GM12801 (cell line): ENCODE measurements around the gene GOLGA8S.

ENCODE experiments used
- TF ChIP-seq, protein P1 (sequence below): IDR thresholded peaks from one replicate; pipeline ENCODE4 v1.5.1; 2011; ENCODE audit warnings: control low read depth; ENCODE audit not compliant: insufficient read length; ENCODE audit errors: extremely low read depth

The GOLGA8S gene

DNA sequence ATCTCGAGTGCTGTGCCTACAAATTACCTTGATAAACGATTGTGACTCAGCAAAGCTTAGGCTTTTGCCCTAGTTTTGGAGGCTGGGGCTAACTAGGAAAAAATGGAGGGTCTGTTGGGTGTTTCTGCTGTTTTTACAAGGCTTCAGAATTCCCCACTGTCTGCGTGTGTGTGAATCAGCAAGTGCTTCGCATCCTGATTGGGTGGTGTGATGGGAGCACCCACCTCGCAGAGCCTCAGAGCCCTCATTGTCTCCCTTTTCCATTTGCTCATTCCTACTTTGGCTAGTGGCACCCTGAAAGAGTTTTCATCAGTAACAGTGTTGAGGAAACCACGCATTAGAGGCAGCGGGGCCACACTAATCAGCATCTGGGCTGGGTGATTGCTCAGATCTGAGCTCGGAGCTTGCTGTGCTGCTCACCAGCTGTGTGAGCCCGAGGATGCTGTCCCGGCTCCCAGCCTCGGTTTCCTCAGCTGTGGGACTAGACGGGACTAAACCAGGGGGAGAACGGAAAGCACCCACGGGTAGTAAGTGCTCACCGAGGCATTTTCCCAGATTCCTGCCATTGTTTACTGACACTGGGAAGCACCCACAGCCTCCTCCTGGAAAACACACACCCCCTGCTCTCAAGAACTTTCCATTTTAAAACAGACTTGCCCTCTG is 40.6 kb downstream of the GOLGA8S start:
- TF ChIP-seq, protein P1, sequence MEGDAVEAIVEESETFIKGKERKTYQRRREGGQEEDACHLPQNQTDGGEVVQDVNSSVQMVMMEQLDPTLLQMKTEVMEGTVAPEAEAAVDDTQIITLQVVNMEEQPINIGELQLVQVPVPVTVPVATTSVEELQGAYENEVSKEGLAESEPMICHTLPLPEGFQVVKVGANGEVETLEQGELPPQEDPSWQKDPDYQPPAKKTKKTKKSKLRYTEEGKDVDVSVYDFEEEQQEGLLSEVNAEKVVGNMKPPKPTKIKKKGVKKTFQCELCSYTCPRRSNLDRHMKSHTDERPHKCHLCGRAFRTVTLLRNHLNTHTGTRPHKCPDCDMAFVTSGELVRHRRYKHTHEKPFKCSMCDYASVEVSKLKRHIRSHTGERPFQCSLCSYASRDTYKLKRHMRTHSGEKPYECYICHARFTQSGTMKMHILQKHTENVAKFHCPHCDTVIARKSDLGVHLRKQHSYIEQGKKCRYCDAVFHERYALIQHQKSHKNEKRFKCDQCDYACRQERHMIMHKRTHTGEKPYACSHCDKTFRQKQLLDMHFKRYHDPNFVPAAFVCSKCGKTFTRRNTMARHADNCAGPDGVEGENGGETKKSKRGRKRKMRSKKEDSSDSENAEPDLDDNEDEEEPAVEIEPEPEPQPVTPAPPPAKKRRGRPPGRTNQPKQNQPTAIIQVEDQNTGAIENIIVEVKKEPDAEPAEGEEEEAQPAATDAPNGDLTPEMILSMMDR, result no peak

DNA sequence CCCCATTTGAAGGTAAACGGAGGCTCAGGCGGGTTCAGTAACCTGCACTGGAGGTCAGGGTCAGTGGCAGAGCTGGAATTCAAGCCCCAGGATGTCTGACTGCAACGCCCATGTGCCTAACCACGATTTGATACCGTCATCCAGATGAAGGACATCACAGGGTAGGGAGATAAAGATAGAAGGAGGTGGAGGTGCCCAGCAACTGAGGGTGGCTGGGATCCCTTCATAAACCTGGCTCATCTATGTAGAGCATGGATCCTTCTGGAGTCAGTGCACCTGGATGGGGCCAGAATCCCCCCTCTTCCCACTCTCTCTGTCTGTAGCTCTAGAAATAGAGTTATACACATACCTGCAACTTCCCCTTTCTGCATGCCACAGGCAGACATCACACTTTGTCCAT is 41.3 kb downstream of the GOLGA8S start:
- TF ChIP-seq, protein P1, result no peak

DNA sequence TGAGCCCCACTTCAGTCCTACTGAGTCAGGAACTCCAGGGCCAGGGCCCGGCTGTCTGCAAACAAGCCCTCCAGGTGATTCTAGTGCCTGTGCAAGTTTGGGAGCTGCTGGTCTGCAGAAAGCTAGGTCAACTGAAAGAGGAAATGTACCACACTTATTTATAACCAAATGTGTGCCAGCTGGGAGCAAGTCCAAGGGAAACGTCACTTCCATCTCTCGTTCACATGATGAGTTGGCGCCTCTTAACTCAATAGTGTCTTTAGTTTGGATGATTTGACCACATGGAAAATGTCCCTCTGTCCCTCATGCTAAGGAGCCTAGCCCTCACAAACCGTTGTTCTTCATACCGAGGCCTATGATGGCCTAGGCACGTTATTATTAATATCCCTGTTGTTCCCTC is 43.2 kb downstream of the GOLGA8S start:
- TF ChIP-seq, protein P1, result no peak

DNA sequence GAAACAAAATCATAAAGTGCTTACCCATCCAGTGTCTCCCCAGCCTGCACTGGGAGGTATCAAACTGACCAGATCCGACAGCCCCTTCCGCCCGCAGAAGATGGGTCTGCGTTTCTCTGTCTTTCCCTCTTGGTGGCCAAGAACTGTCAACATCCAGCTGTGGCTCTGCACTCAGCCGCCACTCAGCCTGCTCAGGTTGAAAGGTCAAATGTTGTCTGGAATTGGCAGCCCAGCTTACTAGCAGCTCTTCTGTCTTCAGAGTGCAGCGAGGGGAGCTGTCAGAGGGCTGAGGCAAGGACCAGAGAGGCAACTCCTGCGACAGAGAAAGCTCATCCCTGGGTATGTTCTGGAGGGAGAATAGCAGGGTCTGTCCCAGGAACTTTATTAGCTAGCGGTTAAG is 47.1 kb downstream of the GOLGA8S start:
- TF ChIP-seq, protein P1, result no peak

DNA sequence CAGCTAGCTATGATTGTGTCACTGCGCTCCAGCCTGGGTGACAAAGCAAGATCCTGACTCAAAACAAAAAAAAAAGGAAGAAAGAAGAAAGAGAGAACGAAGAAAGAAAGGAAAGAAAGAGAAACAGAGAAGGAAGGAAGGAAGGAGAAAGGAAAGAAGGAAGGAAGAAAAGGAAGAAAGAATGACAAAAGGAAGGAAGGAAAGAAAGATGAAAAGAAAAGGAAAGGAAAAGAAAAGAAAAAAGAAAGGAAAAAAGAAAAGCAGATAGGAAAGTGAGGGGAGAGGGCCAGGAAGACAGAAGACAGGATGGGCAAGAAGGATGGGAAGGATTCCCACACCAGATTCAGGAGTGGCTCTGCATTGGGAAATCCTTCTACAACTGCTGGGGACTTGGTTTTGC is 47.6 kb downstream of the GOLGA8S start:
- TF ChIP-seq, protein P1, result no peak

DNA sequence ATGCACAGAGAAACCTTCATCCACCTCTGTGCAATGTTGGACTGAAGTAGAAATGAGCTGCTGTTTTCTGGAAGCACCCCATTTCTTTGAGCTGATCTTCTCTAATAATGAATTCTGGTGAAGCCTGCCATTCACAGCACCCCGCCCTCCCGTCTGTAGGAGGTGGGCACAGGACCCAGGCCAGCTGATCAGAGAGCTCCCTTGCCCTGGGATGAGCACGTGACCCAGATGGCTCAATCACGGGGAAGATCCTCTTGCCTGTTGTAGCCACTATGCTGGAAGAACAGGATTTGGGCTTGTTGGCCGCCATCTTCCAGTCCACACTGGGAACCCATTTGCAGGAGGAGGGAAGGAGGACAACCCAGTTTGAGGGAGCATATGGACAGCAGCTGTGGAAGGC is 48.0 kb downstream of the GOLGA8S start:
- TF ChIP-seq, protein P1, result no peak

DNA sequence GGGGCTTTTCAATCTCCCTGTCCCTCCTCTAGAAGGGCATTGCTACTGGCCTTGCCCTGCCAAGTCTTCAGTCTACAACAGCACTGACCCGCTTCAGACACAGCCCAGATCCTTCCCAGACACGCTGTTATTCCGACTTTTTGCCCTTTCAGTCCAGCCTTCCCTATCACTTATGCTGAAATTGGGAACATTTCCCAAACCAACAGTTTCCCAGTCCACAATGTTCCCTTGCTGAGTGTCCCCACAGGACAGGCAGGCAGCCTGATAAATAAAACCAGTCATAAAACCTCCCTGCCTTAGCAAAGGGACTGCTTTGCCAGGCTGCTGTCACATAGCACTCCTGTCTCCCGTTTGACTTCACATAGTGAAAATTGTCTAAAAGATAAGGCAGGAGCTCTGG is 49.0 kb downstream of the GOLGA8S start:
- TF ChIP-seq, protein P1, result no peak
